Activated naive CD8-positive, alpha-beta T cell (primary cell): ENCODE measurements around the gene OSGEP.
A peak's percentile ranks its signal among the peaks of the same experiment; 100 is the strongest.

Experiments used
- H3K27ac Mint-ChIP-seq: one replicate; pipeline ENCODE4 v1.8.0; 2021; ENCODE audit warnings: mixed read lengths
- H3K27me3 Mint-ChIP-seq: one replicate; pipeline ENCODE4 v1.8.0; 2021; ENCODE audit warnings: mixed read lengths
- H3K36me3 Mint-ChIP-seq: one replicate; pipeline ENCODE4 v1.8.0; 2021; ENCODE audit warnings: mixed read lengths
- H3K4me1 Mint-ChIP-seq: one replicate; pipeline ENCODE4 v1.8.0; 2021; ENCODE audit warnings: low read depth, mixed read lengths
- H3K4me3 Mint-ChIP-seq: one replicate; pipeline ENCODE4 v1.8.0; 2021; ENCODE audit warnings: mild to moderate bottlenecking, mixed read lengths
- H3K9me3 Mint-ChIP-seq: one replicate; pipeline ENCODE4 v1.8.0; 2021; ENCODE audit warnings: low read depth, mixed read lengths

OSGEP gene

DNA sequence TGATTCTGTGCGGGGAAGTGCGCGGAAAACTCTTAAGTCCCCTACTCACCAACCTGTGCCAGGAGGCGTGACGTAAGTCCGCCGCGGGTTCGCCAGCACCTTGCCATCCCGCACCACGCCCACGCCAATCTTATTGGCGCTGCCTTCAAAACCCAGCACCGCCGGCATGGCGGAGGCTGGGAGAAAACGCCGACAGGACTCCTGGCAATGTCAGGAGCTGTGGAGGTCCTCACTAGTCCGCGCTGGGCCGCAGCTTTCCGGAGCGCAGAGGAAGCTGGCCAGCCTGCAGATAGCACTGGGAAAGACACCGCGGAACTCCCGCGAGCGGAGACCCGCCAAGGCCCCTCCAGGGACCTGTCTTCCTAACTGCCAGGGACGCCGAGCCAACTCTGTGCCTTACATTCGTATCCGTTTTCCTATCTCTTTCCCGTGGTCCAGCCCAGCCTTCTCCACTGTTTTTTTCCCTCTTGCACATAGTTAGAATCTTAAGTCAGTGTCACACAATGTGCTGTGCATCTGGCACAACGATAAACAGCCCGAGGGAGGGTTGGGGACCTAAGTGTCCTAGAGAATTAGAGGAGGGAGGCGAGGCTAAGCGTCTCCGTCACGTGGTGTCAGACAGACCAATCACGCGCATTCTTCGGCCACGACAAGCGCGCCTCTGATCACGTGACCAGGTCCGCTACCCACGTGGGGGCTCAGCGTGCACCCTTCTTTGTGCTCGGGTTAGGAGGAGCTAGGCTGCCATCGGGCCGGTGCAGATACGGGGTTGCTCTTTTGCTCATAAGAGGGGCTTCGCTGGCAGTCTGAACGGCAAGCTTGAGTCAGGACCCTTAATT is at the start of gene OSGEP, which contains the start of gene APEX1:
Gene OSGEP (minus strand): TSS at position 297 of the 839 bp plus-strand sequence. CDS start 129 bp downstream, at position 168.
Gene APEX1 (plus strand): TSS at position 711 of the 839 bp plus-strand sequence. CDS start 420 bp downstream, outside the sequence.
- Mint-ChIP-seq H3K36me3 (peaks cover 6% of the 10 kb centered on the region), H3K9me3 (no peaks in the 10 kb centered on the region), H3K27me3 (no peaks in the 10 kb centered on the region), H3K27ac (no peak within 1 kb of the TSS), H3K4me3 (peak within 1 kb of the TSS; percentile 30), H3K4me1 (peaks cover 36% of the 10 kb centered on the region)

DNA sequence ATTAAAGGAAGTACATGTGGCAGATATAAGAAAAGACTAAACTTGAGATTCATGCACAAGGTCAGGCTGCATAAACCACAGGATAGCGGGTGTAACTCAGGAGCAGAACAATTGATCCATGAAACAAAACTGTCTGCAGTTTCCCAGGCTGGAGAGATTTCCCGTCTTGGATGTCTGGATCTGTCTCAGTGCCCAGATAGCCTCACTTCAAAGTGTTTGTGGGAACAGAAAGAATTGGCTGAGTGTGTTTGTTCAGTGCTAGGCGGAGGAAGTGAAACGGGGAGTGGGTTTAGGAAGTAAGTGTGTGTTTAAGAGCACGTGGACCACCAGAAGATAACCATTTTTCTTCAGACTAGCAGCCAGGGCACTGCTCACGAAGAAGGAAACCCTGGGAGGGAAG is 49.3 kb upstream of the OSGEP start:
- Mint-ChIP-seq H3K36me3 (no peaks in the 10 kb centered on the region), H3K4me3 (no peak overlapping the region), H3K4me1 (peaks cover 7% of the 10 kb centered on the region), H3K27ac (no peak overlapping the region), H3K9me3 (no peaks in the 10 kb centered on the region), H3K27me3 (no peaks in the 10 kb centered on the region)

DNA sequence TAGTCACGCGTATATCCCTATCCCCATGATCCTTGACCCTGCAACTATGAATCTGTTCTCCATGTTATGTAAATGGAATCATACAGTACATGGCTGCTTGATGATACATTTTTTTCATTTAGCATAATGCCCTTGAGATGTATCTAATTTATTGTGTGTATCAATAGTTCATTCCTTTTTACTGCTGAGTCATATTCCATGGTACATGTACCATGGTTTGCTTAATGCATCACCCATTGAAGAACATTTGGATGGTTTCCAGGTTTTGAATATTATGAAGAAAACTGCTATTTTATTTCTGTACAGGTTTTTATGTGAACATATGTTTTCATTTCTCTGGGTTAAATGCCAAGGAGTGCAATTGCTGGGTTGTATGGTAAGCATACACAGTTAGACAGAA is 46.7 kb upstream of the OSGEP start:
- Mint-ChIP-seq H3K4me1 (peaks cover 7% of the 10 kb centered on the region), H3K27ac (no peak overlapping the region), H3K9me3 (no peaks in the 10 kb centered on the region), H3K36me3 (no peaks in the 10 kb centered on the region), H3K4me3 (no peak overlapping the region), H3K27me3 (no peaks in the 10 kb centered on the region)

DNA sequence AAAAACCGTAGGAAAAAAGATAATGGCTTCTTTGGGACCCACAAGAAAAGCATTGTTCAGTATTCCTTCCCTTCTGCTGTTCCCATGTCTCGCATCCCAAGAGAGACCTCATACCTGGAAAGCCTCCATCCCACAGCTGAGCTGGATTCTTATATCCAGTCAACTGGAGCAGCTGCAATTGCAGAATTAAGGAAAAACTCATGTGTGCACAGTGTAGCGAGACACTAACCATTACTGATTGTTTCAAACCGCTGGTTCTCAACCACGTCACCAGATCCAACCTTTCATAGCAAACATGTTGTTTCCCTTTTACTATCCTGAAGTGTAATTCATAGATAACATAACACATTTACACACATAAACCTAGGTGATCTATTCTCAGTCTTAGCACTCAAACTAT is 45.3 kb upstream of the OSGEP start:
- Mint-ChIP-seq H3K9me3 (no peaks in the 10 kb centered on the region), H3K4me1 (peaks cover 20% of the 10 kb centered on the region), H3K27ac (no peak overlapping the region)

DNA sequence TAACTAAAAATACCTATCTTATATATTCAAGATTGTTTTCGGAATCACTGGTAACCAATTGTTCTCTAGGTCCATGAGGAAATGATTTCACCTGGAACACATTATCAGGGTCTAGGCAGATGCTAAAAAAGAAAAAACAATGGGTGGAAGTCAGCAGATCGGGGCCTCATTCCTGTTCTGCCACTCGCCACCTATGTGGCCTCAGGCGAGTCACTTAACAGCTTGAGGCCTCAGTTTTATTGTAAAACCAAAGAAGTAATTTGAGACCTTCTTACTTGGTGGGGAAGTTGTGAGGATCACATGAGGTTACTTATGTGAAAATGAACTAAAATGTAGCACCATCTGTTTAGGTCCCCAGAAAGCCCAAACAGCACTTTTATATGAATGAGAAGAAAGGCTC is 44.5 kb upstream of the OSGEP start:
- Mint-ChIP-seq H3K27me3 (no peaks in the 10 kb centered on the region), H3K36me3 (no peaks in the 10 kb centered on the region), H3K4me3 (no peak overlapping the region), H3K9me3 (no peaks in the 10 kb centered on the region), H3K4me1 (peaks cover 22% of the 10 kb centered on the region), H3K27ac (no peak overlapping the region)

More for the DNA sequence above, 45.3 kb upstream of the OSGEP start:
- Mint-ChIP-seq H3K27me3 (no peaks in the 10 kb centered on the region), H3K4me3 (no peak overlapping the region), H3K36me3 (no peaks in the 10 kb centered on the region)

DNA sequence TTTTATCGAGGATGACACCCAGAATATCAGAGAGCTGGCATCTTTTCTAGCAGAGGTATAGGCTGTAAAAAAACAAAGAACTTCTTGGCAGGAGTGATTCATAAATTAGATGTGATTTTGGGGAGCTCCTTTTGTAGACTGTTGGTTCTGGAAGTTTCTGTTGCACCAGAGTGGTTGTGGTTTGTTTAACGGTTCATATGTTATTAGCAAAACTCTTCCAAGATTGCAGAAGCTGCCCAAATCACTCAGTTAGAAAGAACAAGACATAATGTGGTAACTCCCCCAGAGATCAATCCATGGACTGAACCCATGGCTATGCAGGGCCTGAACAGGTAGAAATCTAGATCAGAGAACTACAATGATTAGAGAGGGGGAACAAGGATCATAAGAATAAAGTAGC is 44.0 kb upstream of the OSGEP start:
- no peak overlapping the region for H3K27ac Mint-ChIP-seq
- no peaks in the 10 kb centered on the region for H3K9me3 Mint-ChIP-seq

DNA sequence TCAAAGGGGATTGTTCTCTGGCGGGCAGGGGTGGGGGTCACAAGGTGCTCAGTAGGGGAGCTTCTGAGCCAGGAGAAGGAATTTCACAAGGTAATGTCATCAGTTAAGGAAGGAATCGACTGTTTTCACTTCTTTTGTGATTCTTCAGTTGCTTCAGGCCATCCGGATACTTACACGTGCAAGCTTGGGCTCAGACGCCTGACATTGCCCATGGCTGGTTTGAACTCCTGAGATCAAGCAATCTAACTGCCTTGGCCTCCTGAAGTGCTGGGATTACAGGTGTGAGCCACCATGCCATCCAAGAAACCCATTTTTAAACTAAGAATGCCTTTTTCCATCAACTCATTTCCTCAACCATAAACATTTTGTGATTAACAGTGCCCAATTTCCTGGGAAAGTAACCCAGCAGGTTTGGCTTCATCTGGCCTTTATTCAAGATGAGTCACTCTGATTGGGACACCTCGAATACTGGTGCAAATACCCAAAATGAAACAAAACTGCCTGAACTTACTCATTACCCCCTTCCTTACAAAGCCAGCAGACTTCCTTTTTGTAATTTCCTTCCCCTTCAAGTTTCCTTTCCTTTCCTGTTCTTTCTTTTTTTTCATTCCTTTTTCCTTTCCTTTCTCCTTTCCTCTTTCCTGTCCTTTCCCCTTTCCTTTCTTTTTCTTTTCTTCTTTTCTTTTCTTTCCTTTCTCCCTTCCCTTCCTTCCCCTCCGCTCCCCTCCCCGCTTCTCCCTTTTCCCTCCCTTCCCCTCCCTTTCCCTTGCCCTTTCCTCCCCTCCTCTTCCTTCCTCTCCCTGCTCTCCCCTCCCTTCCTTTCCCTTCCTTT is 40.5 kb upstream of the OSGEP start:
- Mint-ChIP-seq H3K4me3 (no peak overlapping the region), H3K36me3 (no peaks in the 10 kb centered on the region), H3K27ac (no peak overlapping the region), H3K9me3 (no peaks in the 10 kb centered on the region), H3K4me1 (peaks cover 42% of the 10 kb centered on the region), H3K27me3 (no peaks in the 10 kb centered on the region)

More for the DNA sequence above, 44.0 kb upstream of the OSGEP start:
- Mint-ChIP-seq H3K27me3 (no peaks in the 10 kb centered on the region), H3K4me3 (no peak overlapping the region), H3K36me3 (no peaks in the 10 kb centered on the region), H3K4me1 (peaks cover 21% of the 10 kb centered on the region)

DNA sequence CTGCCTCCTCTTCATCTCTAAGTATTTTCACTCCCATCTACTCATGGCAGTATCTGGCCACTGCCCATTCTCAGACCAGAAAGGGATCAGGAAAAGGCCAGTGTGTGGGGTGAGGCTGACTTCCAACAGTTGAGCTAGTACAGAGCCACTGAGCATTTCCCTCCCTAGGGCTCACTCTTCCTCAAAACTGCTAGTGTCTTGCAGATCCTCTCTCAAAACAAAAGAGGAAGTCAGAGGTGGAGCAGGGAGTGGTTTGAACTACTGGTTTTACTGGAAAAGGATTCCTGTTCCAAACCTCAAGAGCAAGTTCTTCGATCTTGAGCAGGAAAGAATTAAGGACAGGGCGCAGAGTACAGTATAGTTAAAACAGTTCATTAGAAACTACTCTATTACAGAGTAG is 39.0 kb upstream of the OSGEP start:
- no peak overlapping the region for H3K4me3 Mint-ChIP-seq
- no peaks in the 10 kb centered on the region for H3K36me3 Mint-ChIP-seq
- H3K9me3 Mint-ChIP-seq: no peaks in the 10 kb centered on the region
- H3K27me3 Mint-ChIP-seq: no peaks in the 10 kb centered on the region
- no peak overlapping the region for H3K27ac Mint-ChIP-seq
- H3K4me1 Mint-ChIP-seq: peaks cover 54% of the 10 kb centered on the region

DNA sequence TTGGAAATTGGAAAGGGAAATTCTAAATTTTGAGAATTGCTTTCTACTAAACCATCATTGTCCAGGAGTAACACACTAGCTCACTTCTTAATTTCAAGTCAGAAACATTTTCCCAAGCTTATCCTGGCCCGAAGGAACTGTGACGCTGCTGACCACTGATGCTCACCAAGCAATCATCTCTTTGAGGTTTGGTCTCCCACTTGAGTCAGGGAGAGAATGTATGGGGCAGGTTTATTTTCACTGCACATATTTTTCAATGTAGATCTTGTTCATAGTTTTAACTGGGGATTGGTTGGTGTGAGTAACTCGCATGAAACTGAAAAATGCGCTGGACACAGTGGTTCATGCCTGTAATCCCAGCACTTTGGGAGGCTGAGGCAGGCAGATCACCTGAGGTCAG is 37.9 kb upstream of the OSGEP start:
- H3K9me3 Mint-ChIP-seq: no peaks in the 10 kb centered on the region
- H3K4me1 Mint-ChIP-seq: peaks cover 63% of the 10 kb centered on the region
- no peaks in the 10 kb centered on the region for H3K27me3 Mint-ChIP-seq
- H3K4me3 Mint-ChIP-seq: no peak overlapping the region
- H3K36me3 Mint-ChIP-seq: no peaks in the 10 kb centered on the region
- H3K27ac Mint-ChIP-seq: no peak overlapping the region

DNA sequence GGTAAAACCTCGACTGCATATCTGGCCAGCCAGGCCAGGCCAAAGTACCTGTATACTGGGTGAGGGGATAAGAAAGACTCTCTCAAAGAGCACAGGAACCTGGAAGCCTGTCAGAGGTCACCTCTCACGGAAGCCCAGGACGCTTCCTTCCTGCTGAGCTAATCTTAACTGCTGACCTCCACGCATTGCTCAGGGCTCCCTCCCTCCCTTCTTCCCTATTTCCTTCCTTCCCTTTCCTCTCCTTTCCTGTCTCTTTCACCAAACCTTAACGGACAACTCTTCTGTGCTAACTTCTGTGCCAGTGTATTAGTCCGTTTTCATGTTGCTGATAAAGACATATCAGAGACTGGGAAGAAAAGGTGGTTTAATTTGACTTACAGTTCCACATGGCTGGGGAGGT is 36.0 kb upstream of the OSGEP start:
- Mint-ChIP-seq H3K27me3 (no peaks in the 10 kb centered on the region), H3K9me3 (no peaks in the 10 kb centered on the region), H3K27ac (peak overlapping the region; percentile 83), H3K4me1 (peaks cover 69% of the 10 kb centered on the region), H3K36me3 (no peaks in the 10 kb centered on the region), H3K4me3 (peak overlapping the region; percentile 41)

DNA sequence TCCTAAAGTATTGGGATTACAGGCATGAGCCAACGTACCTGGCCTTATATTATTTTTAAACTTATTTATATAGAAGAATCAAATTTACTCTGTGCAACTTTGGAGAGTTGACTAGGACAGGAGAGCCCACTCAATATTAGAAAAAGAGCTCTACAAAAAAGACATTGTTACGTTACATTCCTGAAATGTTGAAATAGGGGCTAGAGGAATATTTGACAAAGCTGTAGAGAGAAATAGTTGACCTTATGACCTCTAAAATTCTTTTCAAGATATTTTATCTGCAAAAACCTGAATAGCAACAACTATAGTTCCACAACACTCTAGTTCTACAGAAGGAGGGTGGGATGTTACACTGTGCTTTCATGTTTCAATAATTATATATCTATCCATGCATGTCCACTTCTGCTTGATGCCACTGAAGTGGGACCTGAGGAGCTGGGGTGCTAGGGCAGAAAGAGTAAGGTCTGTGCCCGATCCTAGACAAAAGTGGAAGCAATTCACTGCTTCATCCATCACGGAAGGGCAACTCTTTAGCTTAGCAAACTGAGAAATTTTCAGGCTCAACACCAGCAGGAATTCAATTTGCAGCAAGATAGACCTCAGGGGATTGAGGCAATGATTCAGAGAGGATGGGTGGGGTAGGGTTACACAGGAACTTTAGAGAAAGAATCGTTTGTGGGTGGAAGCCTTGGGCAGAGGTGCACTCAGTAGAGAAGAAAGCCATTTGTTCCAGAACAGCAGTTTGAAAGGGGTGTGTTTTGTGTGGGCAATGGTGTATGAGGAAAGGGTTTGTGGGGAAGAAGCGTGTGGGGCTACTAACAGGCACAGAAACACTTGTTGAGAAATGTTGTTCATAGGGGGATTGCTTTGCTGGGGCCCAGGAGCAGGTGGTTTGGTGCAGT is 34.7 kb upstream of the OSGEP start:
- Mint-ChIP-seq H3K27me3 (no peaks in the 10 kb centered on the region), H3K27ac (peak overlapping the region; percentile 83), H3K9me3 (no peaks in the 10 kb centered on the region), H3K36me3 (peaks cover 2% of the 10 kb centered on the region), H3K4me3 (peak overlapping the region; percentile 44), H3K4me1 (peaks cover 64% of the 10 kb centered on the region)

DNA sequence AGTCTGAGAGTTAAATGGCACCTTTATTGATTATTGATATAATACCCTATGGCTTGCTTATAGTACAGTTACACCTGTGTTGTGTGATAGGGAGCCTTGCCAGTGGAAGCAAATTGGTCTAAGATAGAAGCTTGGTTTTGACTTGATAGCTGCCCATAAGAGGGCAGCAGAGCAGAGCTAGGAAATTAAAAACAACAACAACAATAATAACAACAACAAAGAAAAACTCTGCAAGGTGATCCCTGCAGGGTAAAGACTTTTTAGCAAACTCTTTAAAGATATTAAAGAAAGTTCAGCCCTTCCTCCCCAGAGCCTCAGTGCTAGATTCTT is 32.7 kb upstream of the OSGEP start:
- peak overlapping the region; percentile 40 for H3K4me3 Mint-ChIP-seq
- H3K4me1 Mint-ChIP-seq: peaks cover 70% of the 10 kb centered on the region
- no peaks in the 10 kb centered on the region for H3K9me3 Mint-ChIP-seq

DNA sequence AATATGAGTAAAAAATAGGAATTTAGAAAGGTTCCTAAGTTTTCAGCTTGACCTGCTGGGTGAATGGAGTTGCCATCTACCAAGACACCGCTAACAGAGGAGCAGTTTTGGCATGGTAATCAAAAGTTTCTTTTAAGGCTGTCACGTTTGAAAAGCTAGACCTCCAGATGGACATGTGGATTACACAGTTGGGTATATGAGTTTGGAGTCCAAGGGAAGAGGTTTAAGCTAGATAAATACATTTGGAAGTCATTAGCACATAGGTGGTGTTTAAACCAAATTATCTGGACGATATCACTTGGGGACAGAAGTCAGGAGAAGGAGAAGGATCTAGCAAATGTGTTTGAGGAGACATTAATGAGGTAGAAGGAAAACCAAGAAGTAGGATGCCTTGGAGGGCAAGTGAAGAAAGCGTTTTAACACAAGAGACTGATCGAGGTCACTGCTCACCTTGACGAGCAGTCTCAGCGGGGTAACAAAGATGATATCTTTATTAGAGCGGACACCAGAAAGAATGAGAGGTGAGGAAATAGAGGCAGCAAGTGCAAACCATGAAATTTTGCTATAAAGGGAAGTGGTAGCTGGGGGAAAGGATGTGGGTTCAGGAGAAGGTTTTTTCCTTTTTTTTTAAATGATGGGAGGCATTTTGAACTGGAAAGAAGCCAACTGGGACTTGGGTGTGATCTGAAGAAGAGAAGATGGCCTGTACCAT is 32.2 kb upstream of the OSGEP start:
- peak overlapping the region; percentile 40 for H3K4me3 Mint-ChIP-seq
- H3K27me3 Mint-ChIP-seq: no peaks in the 10 kb centered on the region
- no peaks in the 10 kb centered on the region for H3K9me3 Mint-ChIP-seq
- peak overlapping the region; percentile 24 for H3K27ac Mint-ChIP-seq
- H3K4me1 Mint-ChIP-seq: peaks cover 71% of the 10 kb centered on the region
- peaks cover 2% of the 10 kb centered on the region for H3K36me3 Mint-ChIP-seq

More for the DNA sequence above, 32.7 kb upstream of the OSGEP start:
- Mint-ChIP-seq H3K36me3 (peaks cover 2% of the 10 kb centered on the region), H3K27ac (no peak overlapping the region), H3K27me3 (no peaks in the 10 kb centered on the region)

DNA sequence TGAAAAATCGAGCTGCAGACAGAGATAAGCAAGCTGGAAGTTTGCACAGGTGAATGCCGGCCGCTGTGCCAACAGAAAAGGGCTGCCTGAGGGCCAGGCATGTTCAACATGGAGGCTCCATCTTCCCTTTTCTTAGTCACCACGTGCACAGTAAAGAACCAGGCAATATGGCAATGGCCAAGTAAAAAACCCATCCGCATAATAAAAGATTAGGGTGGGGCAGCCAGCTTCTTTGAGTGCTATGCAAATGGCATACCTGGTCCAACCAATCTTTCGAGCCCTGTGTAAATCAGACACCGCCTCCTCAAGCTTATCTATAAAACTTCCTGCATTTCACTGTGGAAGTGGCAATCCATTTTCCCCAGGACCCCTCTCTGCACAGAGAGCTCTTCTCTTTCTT is 31.3 kb upstream of the OSGEP start:
- Mint-ChIP-seq H3K27me3 (no peaks in the 10 kb centered on the region), H3K4me1 (peaks cover 70% of the 10 kb centered on the region), H3K9me3 (no peaks in the 10 kb centered on the region), H3K27ac (no peak overlapping the region), H3K36me3 (peaks cover 2% of the 10 kb centered on the region), H3K4me3 (no peak overlapping the region)
